Vagina (tissue), 2 donors: ENCODE measurements around the gene DYSF.

Source experiments
- POLR2A ChIP-seq, 2 donors: fragments of 450-650 bp; IDR thresholded peaks; one replicate each; pipeline ENCODE4 v1.6.1; 2017; ENCODE audit warnings: antibody characterized with exemption in 2 of 2, mild to moderate bottlenecking in 2 of 2, moderate library complexity in 2 of 2
- POLR2AphosphoS5 ChIP-seq, 2 donors: sonication (generic); formaldehyde crosslinking; IDR thresholded peaks; one replicate each; pipeline ENCODE4 v1.9.0; 2017; ENCODE audit warnings: antibody characterized with exemption in 2 of 2, mild to moderate bottlenecking in 2 of 2, low read depth in 1 of 2; ENCODE audit not compliant: insufficient read depth in 1 of 2
- TF ChIP-seq, protein P1 (sequence below), 3 experiments: fragments of 450-650 bp in 2 of 3; fragments of 200-600 bp in 1 of 3; sonication (generic) in 1 of 3; IDR thresholded peaks; one replicate each; pipeline ENCODE4 v1.5.1; 2017 to 2019; ENCODE audit warnings: antibody characterized with exemption in 3 of 3, mild to moderate bottlenecking in 2 of 3, moderate library complexity in 2 of 3

- TF ChIP-seq, protein P1, sequence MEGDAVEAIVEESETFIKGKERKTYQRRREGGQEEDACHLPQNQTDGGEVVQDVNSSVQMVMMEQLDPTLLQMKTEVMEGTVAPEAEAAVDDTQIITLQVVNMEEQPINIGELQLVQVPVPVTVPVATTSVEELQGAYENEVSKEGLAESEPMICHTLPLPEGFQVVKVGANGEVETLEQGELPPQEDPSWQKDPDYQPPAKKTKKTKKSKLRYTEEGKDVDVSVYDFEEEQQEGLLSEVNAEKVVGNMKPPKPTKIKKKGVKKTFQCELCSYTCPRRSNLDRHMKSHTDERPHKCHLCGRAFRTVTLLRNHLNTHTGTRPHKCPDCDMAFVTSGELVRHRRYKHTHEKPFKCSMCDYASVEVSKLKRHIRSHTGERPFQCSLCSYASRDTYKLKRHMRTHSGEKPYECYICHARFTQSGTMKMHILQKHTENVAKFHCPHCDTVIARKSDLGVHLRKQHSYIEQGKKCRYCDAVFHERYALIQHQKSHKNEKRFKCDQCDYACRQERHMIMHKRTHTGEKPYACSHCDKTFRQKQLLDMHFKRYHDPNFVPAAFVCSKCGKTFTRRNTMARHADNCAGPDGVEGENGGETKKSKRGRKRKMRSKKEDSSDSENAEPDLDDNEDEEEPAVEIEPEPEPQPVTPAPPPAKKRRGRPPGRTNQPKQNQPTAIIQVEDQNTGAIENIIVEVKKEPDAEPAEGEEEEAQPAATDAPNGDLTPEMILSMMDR (IDR thresholded peaks at IDR 0.05): no peak
- TF ChIP-seq POLR2A (IDR thresholded peaks at IDR 0.05) (no peak), POLR2AphosphoS5 (IDR thresholded peaks at IDR 0.05; ENCODE audit: insufficient read depth in 1 of 2, low read depth in 1 of 2) (no peak)
These were observed 27.8 kb downstream of the DYSF start for GRCh38 chr2:71481111-71481510.
